Measurements from ENCODE around the gene NEDD4L.
"Not testable (repeated sequence)": the region's sequence is repeated elsewhere in the genome, so short reads cannot be mapped to it uniquely, and the experiment has no call there.

NEDD4L gene

GRCh38 chr18:58355243-58355642, 311.2 kb downstream of the NEDD4L start:
- DNase-seq, result no peak

DNA sequence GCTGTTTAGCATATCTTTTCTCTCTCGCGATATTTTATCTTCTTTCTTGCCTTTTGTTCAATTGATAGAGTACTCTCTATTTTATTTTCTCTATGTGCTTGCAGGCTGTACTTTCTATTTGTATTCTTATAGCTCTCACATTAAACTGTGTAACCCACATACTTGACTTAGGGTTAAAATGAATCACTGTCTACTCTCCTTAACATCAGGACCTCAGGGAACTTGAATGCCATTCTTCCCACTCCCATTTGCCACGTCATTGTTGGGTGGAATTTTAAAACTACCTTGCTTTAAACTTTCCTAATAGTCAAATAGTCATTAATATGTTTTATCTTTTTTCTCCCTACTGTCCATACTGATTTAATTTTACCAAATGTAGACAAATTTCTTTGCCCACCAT, 315.2 kb downstream of the NEDD4L start:
- DNase-seq, result no peak

DNA sequence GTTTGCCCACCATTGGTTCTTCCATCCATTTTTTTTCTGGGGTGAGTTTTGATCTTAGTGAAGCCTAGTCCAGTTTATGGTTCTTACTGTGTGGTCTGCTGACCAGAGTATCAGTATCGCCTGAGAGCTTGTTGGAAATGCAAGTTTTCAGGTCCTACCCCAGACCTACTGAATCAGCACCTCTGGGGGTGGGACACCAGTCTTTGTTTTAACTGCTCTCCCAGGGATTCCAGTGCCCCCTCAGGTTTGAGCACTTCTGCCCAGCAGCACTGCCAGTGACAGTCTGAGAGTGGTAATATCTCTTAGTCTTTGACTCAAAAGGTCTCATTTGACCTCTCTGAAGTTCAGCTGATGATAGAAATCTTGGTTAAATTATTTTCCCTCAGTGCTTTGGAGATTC, 315.6 kb downstream of the NEDD4L start:
- no peak for DNase-seq

DNA sequence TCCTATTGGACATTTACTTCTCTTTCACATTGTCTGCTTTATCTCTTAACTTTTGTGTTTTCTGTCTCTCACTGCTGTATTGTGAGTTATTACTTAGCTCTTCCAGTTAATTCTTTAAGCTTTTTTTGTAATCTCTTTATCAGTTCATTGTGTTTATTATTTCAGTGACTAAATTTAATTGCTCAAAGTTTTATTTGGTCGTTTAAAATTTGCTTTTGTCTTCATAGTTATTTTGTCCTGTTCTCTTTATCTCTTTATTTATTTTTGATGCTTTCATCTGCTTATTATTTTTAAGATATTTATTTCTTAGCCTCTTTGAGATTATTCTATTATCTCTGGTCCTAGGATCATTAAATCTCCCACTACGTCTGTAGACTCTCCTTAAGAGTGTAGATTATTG, 316.3 kb downstream of the NEDD4L start:
- no peak for DNase-seq

GRCh38 chr18:58361212-58361611, 317.2 kb downstream of the NEDD4L start:
- no peak for DNase-seq

DNA sequence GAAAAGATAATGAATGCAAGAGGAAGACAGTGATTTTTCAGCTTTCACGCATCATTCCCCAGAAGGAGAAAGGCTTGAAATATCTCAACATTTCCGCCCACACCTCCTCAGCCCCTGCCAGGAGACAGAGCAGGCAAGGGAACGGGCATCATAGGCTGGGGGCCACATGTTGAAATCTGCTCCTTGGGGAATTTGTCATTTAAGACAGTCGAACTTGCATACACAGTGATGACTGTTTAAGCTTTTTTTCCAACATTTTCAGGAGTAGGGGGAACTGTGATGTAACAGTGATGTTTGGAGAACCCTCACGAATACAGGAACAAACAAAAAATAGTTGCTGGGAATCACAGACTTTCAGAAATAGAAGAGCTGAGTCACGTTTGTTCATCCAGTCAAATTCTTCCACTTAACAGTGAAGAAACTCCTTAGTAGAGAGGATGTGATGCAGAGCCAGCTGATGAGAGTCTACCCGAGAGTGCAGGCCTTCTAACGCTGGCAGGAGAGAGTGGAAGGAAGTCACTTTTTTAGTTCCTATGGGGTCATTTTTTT, 318.1 kb downstream of the NEDD4L start:
- no peak for DNase-seq

DNA sequence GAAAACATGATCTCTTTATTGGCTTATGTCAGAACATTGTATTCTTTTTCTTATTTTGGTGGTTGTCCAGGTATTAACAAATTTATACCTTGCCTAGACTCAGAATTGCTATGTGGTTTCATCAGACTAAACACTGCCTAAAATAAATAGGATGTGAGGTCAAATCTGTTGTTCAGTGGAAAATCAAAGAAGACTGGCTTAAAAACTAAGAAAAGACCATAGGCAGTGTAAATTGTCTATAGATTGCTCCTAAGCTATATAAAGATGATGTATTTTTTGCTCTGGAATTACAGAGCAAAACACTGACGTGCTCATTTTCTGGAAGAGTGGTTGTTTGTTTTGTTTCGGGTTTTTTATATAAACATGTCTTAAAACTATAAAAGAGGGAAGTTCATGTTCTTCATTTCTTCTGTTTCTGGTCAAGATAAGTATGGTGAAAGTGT, 318.8 kb downstream of the NEDD4L start:
- DNase-seq, result no peak

- no peak for DNase-seq
Measured at GRCh38 chr18:58363767-58364540, 319.9 kb downstream of the NEDD4L start.

DNA sequence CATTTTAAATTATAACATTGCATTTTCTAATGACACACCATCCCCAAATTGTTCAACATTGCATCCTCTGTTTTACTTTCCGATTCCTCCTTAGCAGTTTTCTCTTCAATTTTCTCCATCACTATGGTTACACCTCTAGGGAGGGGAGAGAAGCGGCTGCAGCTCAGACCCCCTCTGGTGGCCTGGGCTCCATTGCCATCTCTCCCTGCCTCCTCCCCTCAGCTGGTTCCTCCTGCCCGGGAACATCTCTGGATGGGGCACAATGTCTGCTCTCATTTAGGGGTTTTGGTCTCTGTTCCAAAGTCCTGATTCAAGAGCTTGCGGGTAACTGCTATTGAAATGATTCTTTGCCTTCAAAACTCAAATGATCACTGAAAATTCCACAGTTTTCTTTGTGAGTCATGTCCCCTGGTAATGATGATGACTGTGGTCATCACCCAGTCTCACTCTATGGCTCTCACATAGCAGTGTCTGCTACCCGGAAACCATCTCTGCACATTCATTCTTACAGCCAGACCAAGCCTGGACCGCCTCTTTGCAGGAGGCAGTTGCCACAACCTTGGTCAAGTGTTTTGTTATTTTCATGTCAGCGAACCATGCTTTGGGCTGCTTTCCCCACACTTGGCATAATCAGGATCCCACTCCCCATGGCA, 321.0 kb downstream of the NEDD4L start:
- DNase-seq, result no peak

DNA sequence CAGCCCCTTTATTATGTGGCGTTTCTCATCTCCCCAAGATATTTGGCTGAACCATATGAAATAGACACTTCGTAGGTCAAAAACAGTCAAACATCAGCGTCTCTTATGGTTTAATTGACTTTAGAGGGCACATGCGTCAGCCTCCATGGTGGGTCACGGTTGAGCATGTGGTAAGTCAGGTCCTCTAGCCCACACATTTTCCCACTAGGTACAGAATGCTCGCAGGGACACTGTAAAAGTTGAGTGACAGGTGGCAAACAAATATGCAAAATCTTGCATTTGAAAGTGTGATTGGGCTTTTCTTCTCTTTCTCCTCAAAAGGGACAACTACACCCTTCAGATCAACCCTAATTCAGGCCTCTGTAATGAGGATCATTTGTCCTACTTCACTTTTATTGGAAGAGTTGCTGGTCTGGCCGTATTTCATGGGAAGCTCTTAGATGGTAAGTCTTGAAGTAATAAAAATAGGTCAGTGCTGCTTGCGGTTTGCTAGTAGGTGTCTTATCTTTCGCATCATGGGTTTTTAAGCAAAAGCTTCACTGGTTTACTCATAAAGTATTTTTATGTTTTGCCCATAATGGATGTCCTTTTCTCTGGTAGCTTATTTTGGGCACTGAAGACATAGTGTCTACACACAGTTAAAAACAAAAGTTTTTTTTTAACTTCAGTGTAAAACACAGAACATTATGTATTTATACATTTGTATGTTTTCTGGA, 323.6 kb downstream of the NEDD4L start:
- DNase-seq, result no peak

DNA sequence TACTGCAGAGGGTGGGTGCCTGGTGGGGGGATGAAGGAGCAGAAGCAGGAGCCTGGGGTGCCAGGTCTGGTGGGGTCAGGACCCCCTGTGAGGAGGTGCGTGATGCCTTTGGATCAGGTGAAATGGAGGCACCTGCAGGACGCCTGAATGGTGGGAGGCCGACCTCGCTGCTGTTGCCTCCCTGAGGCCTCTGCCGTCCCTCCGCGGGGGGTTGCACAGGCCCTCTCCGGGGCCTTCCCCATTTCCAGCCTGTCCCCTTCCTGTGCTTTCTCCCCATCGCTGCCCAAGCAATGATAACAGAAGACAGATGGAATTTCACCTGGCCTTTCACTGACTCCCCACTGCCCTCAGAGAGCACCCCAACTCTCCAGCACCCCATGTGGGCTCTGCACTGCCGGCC, 325.6 kb downstream of the NEDD4L start:
- DNase-seq, result no peak

DNA sequence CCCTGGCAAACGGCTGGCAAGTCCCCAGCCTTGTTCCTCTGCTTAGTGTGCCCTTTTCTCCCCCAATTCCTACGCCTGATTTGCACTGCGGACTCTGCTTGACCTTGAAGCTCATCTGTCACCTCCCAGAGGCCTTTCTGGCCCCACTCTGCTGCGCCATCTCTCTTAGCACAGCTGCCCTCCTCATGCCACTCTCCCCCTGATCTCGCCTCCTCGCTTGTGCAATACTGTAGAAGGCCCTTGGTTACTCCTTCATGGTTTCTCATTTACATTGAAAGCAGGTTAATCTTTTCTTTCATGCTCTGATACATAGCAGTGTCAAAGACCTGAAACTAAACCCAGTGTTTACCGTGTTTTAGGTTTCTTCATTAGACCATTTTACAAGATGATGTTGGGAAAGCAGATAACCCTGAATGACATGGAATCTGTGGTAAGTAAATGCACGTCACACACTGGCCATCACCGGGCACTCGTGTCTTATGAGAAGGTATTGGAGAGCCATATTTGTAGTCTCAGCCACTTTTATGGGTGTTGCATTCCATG, 326.1 kb downstream of the NEDD4L start:
- DNase-seq, result no peak

GRCh38 chr18:58370612-58371011, 326.6 kb downstream of the NEDD4L start:
- DNase-seq, result no peak

DNA sequence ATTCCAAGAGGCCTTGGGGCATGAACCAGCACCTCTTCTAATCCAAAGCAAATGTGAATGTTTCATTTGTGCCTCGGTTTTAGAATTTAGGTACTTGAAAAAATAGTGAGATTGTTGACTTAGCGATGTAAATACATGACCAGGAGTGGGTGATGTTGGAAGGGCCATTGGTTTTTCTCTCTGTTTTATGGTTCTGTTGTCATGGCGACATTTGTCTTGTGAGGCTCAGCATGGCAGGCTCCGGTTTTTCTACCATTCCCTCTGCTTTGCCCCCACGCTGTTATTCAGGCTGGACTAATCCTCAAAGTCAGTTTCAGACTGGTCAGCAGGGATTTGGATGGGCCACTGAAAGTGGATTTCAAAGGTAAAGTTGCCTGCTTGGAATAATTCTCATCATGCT, 329.5 kb downstream of the NEDD4L start:
- DNase-seq, result no peak

DNA sequence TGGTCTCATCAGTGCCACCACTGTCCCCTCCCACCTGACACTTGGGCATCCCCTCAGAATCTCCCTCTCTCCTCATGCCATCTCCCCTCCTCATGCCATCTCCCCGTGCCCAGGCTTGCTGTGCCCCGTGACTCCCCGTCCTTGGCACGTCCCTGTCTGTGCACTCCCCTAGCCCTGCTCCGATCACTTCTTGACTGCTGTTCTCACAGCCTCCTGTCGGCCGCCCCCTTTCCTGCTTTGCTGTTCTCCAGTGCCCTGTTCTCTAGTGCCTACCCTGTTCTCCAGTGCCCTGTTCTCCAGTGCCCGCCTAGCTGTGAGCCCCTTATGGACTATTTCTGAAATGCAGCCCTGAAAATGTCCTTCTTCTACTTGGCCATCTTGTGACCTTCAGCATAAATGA, 331.0 kb downstream of the NEDD4L start:
- no peak for DNase-seq

- DNase-seq, result no peak
Measured at GRCh38 chr18:58378411-58379379, 334.7 kb downstream of the NEDD4L start.

DNA sequence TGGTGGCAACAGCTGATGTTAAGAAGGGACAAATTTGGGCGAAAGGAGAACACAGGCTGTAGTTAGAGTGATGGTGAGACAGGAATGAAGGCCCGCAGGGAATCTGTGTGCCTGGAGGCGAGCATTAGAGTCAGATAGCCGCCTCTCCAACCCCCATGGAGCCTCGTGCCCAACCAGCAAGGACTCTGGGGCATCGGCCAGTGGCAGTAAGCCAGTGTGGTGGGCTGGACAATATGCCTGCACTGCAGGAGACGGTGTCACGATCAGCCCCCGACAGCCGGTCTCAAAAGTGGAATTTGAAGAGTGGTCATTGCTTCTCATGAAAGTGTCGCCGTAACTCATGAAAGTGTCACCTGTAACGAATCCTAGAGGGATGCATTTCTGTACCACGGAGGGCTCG, 335.4 kb downstream of the NEDD4L start:
- DNase-seq, result no peak

DNA sequence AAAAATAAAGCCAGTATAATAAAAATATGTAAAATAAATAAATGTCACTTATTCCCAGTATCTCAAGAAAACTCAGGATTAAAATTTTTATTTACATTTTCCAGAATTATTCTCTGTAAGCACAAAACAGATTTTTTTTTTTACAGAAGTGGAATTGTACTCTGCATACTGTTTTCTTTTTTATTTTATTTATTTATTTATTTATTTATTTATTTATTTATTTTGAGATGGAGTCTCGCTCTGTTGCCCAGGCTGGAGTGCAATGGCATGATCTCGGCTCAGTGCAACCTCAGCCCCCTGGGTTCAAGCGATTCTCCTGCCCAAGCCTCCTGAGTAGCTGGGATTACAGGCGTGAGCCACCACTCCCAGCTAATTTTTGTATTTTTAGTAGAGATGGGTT, 336.1 kb downstream of the NEDD4L start:
- DNase-seq, result not testable (repeated sequence)

- DNase-seq, result no peak
Measured at GRCh38 chr18:58381676-58382411, 337.8 kb downstream of the NEDD4L start.

GRCh38 chr18:58382446-58382845, 338.4 kb downstream of the NEDD4L start:
- DNase-seq, result no peak

- no peak for DNase-seq
Measured at GRCh38 chr18:58385472-58385871, 341.4 kb downstream of the NEDD4L start.

Measured in effector CD4-positive, alpha-beta T cell (primary cell).